Endothelial cell of umbilical vein (primary cell): ENCODE measurements around the gene KIRREL1.

Experiments used
- EZH2 ChIP-seq: IDR thresholded peaks from 2 replicates; pipeline ENCODE4 v1.6.1; 2012; ENCODE audit warnings: borderline replicate concordance, low read depth, mild to moderate bottlenecking, moderate library complexity, low read length, inconsistent platforms; ENCODE audit not compliant: severe bottlenecking
- FOS ChIP-seq: IDR thresholded peaks from 2 replicates; pipeline ENCODE4 v1.6.1; 2011; ENCODE audit warnings: mild to moderate bottlenecking, low read length, moderate library complexity, borderline replicate concordance; ENCODE audit not compliant: insufficient read depth
- GATA2 ChIP-seq: IDR thresholded peaks from 2 replicates; pipeline ENCODE4 v1.7.0; 2011; ENCODE audit warnings: low read depth, mild to moderate bottlenecking, moderate library complexity, mixed read lengths, low read length; ENCODE audit not compliant: insufficient read length, insufficient read depth
- JUN ChIP-seq: IDR thresholded peaks from 2 replicates; pipeline ENCODE4 v1.6.1; 2011; ENCODE audit warnings: borderline replicate concordance, low read depth; ENCODE audit not compliant: insufficient read length, insufficient read depth
- MYC ChIP-seq: IDR thresholded peaks from one replicate; pipeline ENCODE4 v1.6.1; 2011; ENCODE audit warnings: mild to moderate bottlenecking, low read depth, low read length
- POLR2A ChIP-seq: IDR thresholded peaks from 2 replicates; pipeline ENCODE4 v1.6.1; 2012; ENCODE audit warnings: low read depth, mild to moderate bottlenecking, control low read depth, low read length
- POLR2AphosphoS5 ChIP-seq: IDR thresholded peaks from 2 replicates; pipeline ENCODE4 v1.6.1; 2012; ENCODE audit warnings: low read depth, mild to moderate bottlenecking, control low read depth, low read length, moderate library complexity; ENCODE audit not compliant: insufficient read depth
- TF ChIP-seq, protein P1 (sequence below), 2 donors: IDR thresholded peaks; 1 replicate in 1 of 2; 2 replicates in 1 of 2; pipeline ENCODE4 v1.5.1; 2011; ENCODE audit warnings: low read length in 2 of 2, mild to moderate bottlenecking in 2 of 2, moderate library complexity in 2 of 2, control low read depth in 1 of 2, inconsistent platforms in 1 of 2, low read depth in 1 of 2; ENCODE audit not compliant: insufficient read depth in 1 of 2; ENCODE audit errors: extremely low read depth in 1 of 2
- TF ChIP-seq, protein P2 (sequence below): IDR thresholded peaks from 2 replicates; pipeline ENCODE4 v1.6.1; 2011; ENCODE audit not compliant: insufficient read depth, insufficient read length

DNA sequence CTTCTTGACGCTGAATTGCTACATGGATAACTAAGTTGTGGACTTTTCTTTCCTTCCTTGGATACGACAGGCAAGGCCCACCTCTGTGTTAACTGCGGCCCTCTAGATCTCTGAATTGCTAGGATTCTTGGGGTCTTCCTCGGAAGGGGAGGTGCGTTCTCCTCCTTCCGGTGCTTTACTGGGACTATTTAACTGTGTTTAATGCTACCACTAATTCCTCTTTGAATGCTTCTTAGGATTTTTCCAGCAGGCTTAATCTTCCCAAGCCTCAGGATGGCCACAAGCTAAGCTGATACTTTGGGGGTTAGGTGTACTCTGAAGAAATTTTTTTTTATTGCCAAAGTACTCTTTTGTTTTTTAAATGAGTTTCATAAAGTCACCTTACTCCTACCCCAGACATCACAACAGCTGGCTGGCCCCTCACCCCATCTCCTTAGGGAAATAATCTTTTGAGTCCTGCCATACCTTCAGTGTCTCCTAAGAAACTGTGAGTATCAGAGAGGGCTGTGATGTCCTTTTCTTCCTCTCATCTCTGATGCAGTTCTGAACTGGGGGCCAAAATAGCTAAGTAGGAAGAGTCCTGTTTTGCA, 21.4 kb downstream of the KIRREL1 start:
- TF ChIP-seq FOS (no peak), POLR2AphosphoS5 (no peak), JUN (no peak), POLR2A (no peak), GATA2 (no peak), EZH2 (no peak), MYC (no peak)
- TF ChIP-seq, protein P1, sequence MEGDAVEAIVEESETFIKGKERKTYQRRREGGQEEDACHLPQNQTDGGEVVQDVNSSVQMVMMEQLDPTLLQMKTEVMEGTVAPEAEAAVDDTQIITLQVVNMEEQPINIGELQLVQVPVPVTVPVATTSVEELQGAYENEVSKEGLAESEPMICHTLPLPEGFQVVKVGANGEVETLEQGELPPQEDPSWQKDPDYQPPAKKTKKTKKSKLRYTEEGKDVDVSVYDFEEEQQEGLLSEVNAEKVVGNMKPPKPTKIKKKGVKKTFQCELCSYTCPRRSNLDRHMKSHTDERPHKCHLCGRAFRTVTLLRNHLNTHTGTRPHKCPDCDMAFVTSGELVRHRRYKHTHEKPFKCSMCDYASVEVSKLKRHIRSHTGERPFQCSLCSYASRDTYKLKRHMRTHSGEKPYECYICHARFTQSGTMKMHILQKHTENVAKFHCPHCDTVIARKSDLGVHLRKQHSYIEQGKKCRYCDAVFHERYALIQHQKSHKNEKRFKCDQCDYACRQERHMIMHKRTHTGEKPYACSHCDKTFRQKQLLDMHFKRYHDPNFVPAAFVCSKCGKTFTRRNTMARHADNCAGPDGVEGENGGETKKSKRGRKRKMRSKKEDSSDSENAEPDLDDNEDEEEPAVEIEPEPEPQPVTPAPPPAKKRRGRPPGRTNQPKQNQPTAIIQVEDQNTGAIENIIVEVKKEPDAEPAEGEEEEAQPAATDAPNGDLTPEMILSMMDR (IDR thresholded peaks at IDR 0.05; ENCODE audit: extremely low read depth in 1 of 2, insufficient read depth in 1 of 2, low read depth in 1 of 2, low read length in 2 of 2), result no peak
- TF ChIP-seq, protein P2, sequence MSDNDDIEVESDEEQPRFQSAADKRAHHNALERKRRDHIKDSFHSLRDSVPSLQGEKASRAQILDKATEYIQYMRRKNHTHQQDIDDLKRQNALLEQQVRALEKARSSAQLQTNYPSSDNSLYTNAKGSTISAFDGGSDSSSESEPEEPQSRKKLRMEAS, result no peak
